ENCODE measurements around the gene NID2. TPM values are rescaled to one million over a fixed set of nuclear protein-coding genes. Genes with fewer than 3 reads are reported as not detected.

Gene NID2
- total RNA-seq, 2 donors from 2014 or later: 0.19 to 0.24 TPM

DNA sequence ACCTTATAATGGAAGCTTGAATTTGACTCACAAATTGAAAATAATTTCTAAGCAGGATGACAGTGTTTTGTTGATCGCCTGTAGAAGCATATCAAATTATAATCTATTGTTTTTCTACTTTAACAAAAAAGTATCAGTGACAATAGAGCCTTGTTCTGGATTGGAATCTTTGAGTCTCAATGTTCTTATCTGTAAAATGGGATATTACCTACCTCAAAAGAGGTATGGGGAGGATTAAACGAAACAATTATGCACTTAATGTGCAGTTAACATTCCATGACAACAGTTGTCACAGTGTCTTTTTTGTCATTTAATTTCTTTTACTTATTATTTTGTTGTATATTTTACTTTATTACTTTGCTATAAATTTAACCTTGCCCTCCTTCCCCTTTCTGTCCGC is 78.4 kb downstream of the NID2 start:
- no peaks in the 10 kb centered on the region for H3K9me3 Mint-ChIP-seq
- DNase-seq (no peak), ATAC-seq (replicated peaks in 1 of 2) (no peak)
- no peaks in the 10 kb centered on the region for H3K27me3 Mint-ChIP-seq (ENCODE audit: low read depth)
- H3K4me3 Mint-ChIP-seq: peak overlapping the region; percentile 95 to 98
- peak overlapping the region; percentile 91 for H3K27ac Mint-ChIP-seq
- peaks cover 8 to 15% of the 10 kb centered on the region in 2 donors for H3K36me3 Mint-ChIP-seq (ENCODE audit: insufficient read depth in 2 of 2)
- peaks cover 54% of the 10 kb centered on the region for H3K4me1 Mint-ChIP-seq (ENCODE audit: low read depth)

- H3K27ac Mint-ChIP-seq: peak within 1 kb of the TSS; percentile 91
- DNase-seq: peak; percentile 93 to 94
- H3K27me3 Mint-ChIP-seq (ENCODE audit: low read depth): no peaks in the 10 kb centered on the region
- H3K4me3 Mint-ChIP-seq: peak within 1 kb of the TSS; percentile 95 to 98
- peak; percentile 97 for ATAC-seq (replicated peaks in 1 of 2)
- peaks cover 54% of the 10 kb centered on the region for H3K4me1 Mint-ChIP-seq (ENCODE audit: low read depth)
- H3K9me3 Mint-ChIP-seq: no peaks in the 10 kb centered on the region
- H3K36me3 Mint-ChIP-seq (ENCODE audit: insufficient read depth in 2 of 2): peaks cover 5 to 11% of the 10 kb centered on the region in 2 donors
These were observed 79.3 kb downstream of the NID2 start, which contains the start of gene RTRAF for GRCh38 chr14:51989293-51990234. Gene RTRAF, plus strand, starts transcription at chr14:51989546. Its CDS starts 94 bp downstream, at chr14:51989640.

DNA sequence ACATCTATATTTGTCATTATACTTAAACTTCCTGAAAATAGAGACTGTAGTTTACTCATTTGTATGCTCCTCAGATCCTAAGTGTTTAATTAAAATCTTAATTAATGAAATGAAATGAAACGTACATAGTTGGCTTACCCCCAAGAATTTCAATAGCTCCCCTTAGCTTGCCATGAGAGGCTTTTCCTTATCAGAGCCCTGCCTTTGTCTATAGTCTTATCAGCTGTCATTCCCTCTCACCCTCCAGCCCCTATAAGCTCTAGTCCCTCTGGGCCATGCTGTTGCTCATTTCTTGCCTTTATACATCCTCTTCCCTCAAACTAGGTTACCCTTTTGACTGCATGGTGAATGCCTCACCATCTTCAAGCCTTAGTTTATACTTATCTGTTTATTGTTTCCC is 80.6 kb downstream of the NID2 start:
- Mint-ChIP-seq H3K4me3 (peak overlapping the region; percentile 95 to 98), H3K4me1 (ENCODE audit: low read depth) (peaks cover 40% of the 10 kb centered on the region), H3K36me3 (ENCODE audit: insufficient read depth in 2 of 2) (peaks cover 3 to 9% of the 10 kb centered on the region in 2 donors), H3K9me3 (no peaks in the 10 kb centered on the region), H3K27me3 (ENCODE audit: low read depth) (no peaks in the 10 kb centered on the region), H3K27ac (peak overlapping the region; percentile 84)
- DNase-seq: no peak
- ATAC-seq (replicated peaks in 1 of 2): no peak

- ATAC-seq (replicated peaks in 1 of 2) (peak; percentile 76 to 79), DNase-seq (peak; percentile 11 to 16)
- Mint-ChIP-seq H3K4me3 (no peak overlapping the region), H3K9me3 (no peaks in the 10 kb centered on the region), H3K27ac (no peak overlapping the region), H3K36me3 (ENCODE audit: insufficient read depth in 2 of 2) (no peaks in the 10 kb centered on the region), H3K27me3 (ENCODE audit: low read depth) (no peaks in the 10 kb centered on the region), H3K4me1 (ENCODE audit: low read depth) (peaks cover 21% of the 10 kb centered on the region)
These were observed 87.5 kb downstream of the NID2 start for GRCh38 chr14:51981218-51981854.

DNA sequence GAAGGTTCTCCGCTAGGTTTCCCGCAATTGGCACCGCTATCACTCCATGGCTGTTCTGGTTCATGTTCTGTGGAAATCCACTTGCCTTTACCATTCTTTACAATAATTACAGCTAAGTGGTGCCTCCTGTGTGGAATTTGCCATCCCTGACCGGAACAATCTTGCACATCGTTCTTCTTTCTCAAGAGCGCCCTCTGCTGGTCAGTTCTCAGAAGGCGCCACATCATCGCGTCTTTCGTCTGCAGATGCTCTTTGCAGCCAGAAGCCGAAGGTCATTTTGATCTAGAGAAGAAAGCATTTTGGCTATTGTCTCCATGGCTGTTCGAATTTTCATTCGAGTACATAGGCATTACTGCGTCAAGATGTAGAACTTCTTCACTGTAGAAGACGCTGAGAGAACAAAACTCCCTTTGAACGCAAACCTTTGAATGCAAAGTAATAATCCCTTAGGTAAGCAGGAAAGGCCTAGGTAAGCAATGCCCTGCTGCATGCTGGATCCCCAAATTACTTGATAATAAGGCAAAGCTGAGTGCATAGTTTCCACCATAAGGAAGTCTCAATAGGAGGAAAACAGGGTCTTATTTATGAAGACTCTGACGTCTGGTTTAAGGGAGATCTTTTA is 89.7 kb downstream of the NID2 start:
- no peaks in the 10 kb centered on the region for H3K9me3 Mint-ChIP-seq

GRCh38 chr14:51978681-51979085 is 90.2 kb downstream of the NID2 start:
- no peaks in the 10 kb centered on the region for H3K9me3 Mint-ChIP-seq
- DNase-seq: no peak
- ATAC-seq (replicated peaks in 1 of 2): no peak
- H3K36me3 Mint-ChIP-seq (ENCODE audit: insufficient read depth in 2 of 2): no peaks in the 10 kb centered on the region
- no peak overlapping the region for H3K27ac Mint-ChIP-seq
- no peak overlapping the region for H3K4me3 Mint-ChIP-seq
- H3K27me3 Mint-ChIP-seq (ENCODE audit: low read depth): no peaks in the 10 kb centered on the region
- H3K4me1 Mint-ChIP-seq (ENCODE audit: low read depth): peaks cover 21% of the 10 kb centered on the region

More for the DNA sequence above, 89.7 kb downstream of the NID2 start:
- Mint-ChIP-seq H3K27me3 (ENCODE audit: low read depth) (no peaks in the 10 kb centered on the region), H3K4me3 (no peak overlapping the region), H3K36me3 (ENCODE audit: insufficient read depth in 2 of 2) (no peaks in the 10 kb centered on the region), H3K4me1 (ENCODE audit: low read depth) (peaks cover 21% of the 10 kb centered on the region), H3K27ac (no peak overlapping the region)
- ATAC-seq (replicated peaks in 1 of 2): peak; percentile 50 to 55
- DNase-seq: peak; percentile 79 to 85

DNA sequence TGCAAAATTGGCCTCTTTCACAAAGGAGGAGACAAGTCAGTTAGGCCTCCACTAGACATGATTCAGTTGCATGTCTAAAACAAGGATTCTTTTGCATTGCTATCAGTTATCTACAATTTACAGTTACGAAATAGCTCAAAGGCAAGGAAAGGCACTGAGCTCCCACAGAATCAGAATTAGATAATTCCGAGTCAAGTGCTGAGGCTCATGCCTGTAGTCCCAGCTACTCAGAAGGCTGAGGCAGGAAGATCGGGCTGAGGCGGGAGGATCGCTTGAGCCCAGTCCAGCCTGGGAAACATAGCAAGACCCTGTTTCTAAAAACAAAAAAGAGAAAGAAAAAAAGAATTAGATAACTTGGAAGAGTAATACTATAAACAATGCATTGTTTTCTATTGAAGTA is 91.8 kb downstream of the NID2 start:
- no peak for ATAC-seq (replicated peaks in 1 of 2)
- H3K4me3 Mint-ChIP-seq: no peak overlapping the region
- H3K4me1 Mint-ChIP-seq (ENCODE audit: low read depth): peaks cover 21% of the 10 kb centered on the region
- H3K27ac Mint-ChIP-seq: peak overlapping the region; percentile 53
- H3K27me3 Mint-ChIP-seq (ENCODE audit: low read depth): no peaks in the 10 kb centered on the region
- DNase-seq: no peak
- no peaks in the 10 kb centered on the region for H3K9me3 Mint-ChIP-seq
- H3K36me3 Mint-ChIP-seq (ENCODE audit: insufficient read depth in 2 of 2): no peaks in the 10 kb centered on the region

DNA sequence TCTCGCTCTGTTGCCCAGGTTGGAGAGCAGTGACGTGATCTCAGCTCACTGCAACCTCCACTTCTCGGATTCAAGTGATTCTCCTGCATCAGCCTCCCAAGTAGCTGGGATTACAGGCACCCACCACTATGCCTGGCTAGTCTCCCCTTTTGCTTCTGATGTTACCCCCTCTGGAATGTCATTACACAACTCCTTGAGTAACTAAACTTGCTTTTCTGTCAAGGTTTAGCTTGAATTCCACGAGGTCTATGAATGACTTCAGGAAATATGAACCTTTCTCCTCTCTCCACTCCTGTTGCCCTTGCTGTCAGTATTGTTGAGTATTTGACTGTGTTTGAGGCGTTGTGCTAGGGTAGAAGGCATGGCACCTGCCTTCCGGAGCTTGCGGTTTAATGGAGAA is 96.3 kb downstream of the NID2 start:
- Mint-ChIP-seq H3K27ac (no peak overlapping the region), H3K36me3 (ENCODE audit: insufficient read depth in 2 of 2) (peaks cover 0 to 2% of the 10 kb centered on the region in 2 donors), H3K4me1 (ENCODE audit: low read depth) (no peaks in the 10 kb centered on the region), H3K4me3 (no peak overlapping the region), H3K27me3 (ENCODE audit: low read depth) (no peaks in the 10 kb centered on the region), H3K9me3 (no peaks in the 10 kb centered on the region)
- no peak for ATAC-seq (replicated peaks in 1 of 2)
- DNase-seq: no peak

DNA sequence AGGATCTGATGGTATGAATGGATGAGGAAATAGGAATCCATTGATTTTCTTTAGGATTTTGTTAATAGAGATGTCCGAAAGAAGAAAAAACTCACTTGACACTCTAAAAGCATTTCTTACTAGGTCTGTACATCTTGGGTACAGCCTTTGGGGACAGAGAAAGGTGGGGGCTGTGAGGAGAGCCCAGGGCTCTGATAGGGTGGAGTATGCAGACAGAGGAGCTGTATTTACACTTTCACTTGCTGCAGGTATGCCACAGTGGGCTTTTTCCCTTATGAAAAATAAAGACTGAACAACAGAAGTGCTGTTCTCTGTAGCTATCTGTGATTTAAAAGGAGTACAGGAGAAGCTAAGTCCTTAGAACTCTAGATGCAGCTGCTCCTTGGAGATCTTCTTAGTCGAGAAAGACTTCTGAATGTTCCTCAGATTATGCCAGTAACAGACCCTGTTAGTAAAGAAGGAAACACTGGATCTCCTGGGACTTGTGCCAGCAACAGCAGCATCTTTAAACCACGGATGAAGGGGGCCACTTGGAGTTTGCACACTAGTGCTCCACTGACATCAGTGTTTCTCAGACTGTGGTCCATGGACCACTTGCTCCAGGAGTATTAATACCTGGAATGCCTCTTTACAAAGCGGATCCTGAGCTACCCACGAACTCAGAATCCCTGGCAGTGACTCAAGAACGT is 98.9 kb downstream of the NID2 start:
- ATAC-seq (replicated peaks in 1 of 2) (no peak), DNase-seq (no peak)
- no peak overlapping the region for H3K4me3 Mint-ChIP-seq
- H3K9me3 Mint-ChIP-seq: no peaks in the 10 kb centered on the region
- H3K27ac Mint-ChIP-seq: peak overlapping the region; percentile 26
- H3K27me3 Mint-ChIP-seq (ENCODE audit: low read depth): no peaks in the 10 kb centered on the region
- peaks cover 0 to 2% of the 10 kb centered on the region in 2 donors for H3K36me3 Mint-ChIP-seq (ENCODE audit: insufficient read depth in 2 of 2)
- no peaks in the 10 kb centered on the region for H3K4me1 Mint-ChIP-seq (ENCODE audit: low read depth)

- Mint-ChIP-seq H3K4me1 (ENCODE audit: low read depth) (peaks cover 11% of the 10 kb centered on the region), H3K36me3 (ENCODE audit: insufficient read depth in 2 of 2) (peaks cover 2 to 10% of the 10 kb centered on the region in 2 donors), H3K4me3 (no peak overlapping the region), H3K9me3 (no peaks in the 10 kb centered on the region), H3K27me3 (ENCODE audit: low read depth) (no peaks in the 10 kb centered on the region), H3K27ac (no peak overlapping the region)
- ATAC-seq (replicated peaks in 1 of 2) (no peak), DNase-seq (no peak)
These were observed 101.3 kb downstream of the NID2 start for GRCh38 chr14:51967521-51967920.

DNA sequence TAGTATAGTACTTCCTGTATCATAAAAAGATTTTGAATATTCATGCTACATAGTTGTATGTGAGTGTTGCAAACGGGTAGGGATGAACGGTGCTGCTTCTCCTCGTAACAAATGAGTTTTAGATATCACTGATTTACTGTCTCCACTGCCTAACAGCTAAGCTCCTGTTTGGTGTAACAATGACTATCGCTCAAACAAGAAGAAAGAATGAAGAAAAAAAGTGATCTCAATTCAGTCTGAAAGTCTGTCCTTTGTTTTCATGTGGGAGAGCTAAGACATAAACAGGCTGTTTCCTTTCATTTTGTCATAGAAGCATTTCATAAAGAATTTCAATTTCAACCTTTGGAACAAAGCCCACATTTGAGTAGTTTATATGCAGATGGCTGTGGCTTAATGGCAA is 105.6 kb downstream of the NID2 start:
- Mint-ChIP-seq H3K9me3 (peaks cover 6 to 9% of the 10 kb centered on the region in 2 donors), H3K4me1 (ENCODE audit: low read depth) (peaks cover 26% of the 10 kb centered on the region), H3K36me3 (ENCODE audit: insufficient read depth in 2 of 2) (peaks cover 21 to 42% of the 10 kb centered on the region in 2 donors), H3K27ac (peak overlapping the region; percentile 72), H3K27me3 (ENCODE audit: low read depth) (no peaks in the 10 kb centered on the region), H3K4me3 (peak overlapping the region; percentile 15 to 35)
- ATAC-seq (replicated peaks in 1 of 2) (no peak), DNase-seq (no peak)

GRCh38 chr14:51962711-51963110 is 106.1 kb downstream of the NID2 start:
- H3K9me3 Mint-ChIP-seq: peaks cover 9% of the 10 kb centered on the region in 2 donors
- H3K4me3 Mint-ChIP-seq: peak overlapping the region; percentile 23 to 35
- peaks cover 23 to 48% of the 10 kb centered on the region in 2 donors for H3K36me3 Mint-ChIP-seq (ENCODE audit: insufficient read depth in 2 of 2)
- H3K27me3 Mint-ChIP-seq (ENCODE audit: low read depth): no peaks in the 10 kb centered on the region
- H3K4me1 Mint-ChIP-seq (ENCODE audit: low read depth): peaks cover 26% of the 10 kb centered on the region
- peak overlapping the region; percentile 8 for H3K27ac Mint-ChIP-seq
- DNase-seq (no peak), ATAC-seq (replicated peaks in 1 of 2) (no peak)
